ENCODE results near the gene APLF. TPM values are rescaled to one million over a fixed set of nuclear protein-coding genes. Genes with fewer than 3 reads are reported as not detected.
"Not testable (repeated sequence)": the region's sequence is repeated elsewhere in the genome, so short reads cannot be mapped to it uniquely, and the experiment has no call there.

The APLF gene
- total RNA-seq, 2 experiments from 2014 or later, result 6.1 to 7.6 TPM

DNA sequence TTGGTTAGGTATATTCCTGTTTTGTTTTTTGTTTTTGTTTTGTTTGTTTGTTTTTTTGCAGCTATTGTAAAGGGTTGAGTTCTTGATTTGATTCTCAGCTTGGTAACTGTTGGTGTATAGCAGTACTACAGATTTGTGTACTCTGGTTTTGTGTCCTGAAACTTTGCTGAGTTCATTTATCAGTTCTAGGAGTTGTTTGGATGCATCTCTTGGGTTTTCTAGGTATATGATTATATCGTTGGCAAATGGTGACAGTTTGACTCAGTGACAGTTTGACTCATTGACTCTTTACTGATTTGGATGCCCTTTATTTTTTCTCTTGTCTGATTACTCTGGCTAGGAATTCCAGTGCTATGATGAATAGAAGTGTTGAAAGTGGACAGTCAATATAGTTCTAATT lies 53.7 kb downstream of the APLF start:
- POLR2A ChIA-PET, result no interaction called here
- no peak for TF ChIP-seq EZH2phosphoT487 (IDR thresholded peaks at IDR 0.05; ENCODE audit: borderline replicate concordance, low read depth, low read length)
- TF ChIP-seq, protein P1, sequence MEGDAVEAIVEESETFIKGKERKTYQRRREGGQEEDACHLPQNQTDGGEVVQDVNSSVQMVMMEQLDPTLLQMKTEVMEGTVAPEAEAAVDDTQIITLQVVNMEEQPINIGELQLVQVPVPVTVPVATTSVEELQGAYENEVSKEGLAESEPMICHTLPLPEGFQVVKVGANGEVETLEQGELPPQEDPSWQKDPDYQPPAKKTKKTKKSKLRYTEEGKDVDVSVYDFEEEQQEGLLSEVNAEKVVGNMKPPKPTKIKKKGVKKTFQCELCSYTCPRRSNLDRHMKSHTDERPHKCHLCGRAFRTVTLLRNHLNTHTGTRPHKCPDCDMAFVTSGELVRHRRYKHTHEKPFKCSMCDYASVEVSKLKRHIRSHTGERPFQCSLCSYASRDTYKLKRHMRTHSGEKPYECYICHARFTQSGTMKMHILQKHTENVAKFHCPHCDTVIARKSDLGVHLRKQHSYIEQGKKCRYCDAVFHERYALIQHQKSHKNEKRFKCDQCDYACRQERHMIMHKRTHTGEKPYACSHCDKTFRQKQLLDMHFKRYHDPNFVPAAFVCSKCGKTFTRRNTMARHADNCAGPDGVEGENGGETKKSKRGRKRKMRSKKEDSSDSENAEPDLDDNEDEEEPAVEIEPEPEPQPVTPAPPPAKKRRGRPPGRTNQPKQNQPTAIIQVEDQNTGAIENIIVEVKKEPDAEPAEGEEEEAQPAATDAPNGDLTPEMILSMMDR (conservative IDR thresholded peaks at IDR 0.05; ENCODE audit: low read length), result no peak
- DNase-seq (ENCODE audit: low spot score), result no peak
- H3K4me1 ChIP-seq (ENCODE audit: insufficient read depth, low read length, poor library complexity, severe bottlenecking), result no peaks in the 10 kb centered on the region
- H3K9me3 ChIP-seq (ENCODE audit: low read length), result no peaks in the 10 kb centered on the region
- no peak overlapping the region for H3K4me3 ChIP-seq (ENCODE audit: low read depth, low read length, poor library complexity, severe bottlenecking)
- no TSS peak for BruUV-seq (replicated peaks)
- CTCF ChIA-PET (ENCODE audit: unreplicated experiment), result no interaction called here
- no peak overlapping the region for H3K27ac ChIP-seq (ENCODE audit: low read depth, low read length, poor library complexity, severe bottlenecking)
- H3K79me2 ChIP-seq (ENCODE audit: insufficient read depth, low read depth, low read length), result no peaks in the 10 kb centered on the region; the same call in 1 of the 2 replicates
- H3K36me3 ChIP-seq (ENCODE audit: insufficient read depth, low read length), result no peaks in the 10 kb centered on the region
- H4K20me1 ChIP-seq (ENCODE audit: insufficient read depth, low read length), result no peaks in the 10 kb centered on the region
- H2AFZ ChIP-seq (ENCODE audit: low read length), result no peak overlapping the region
- H3K4me2 ChIP-seq (ENCODE audit: low read length), result no peak overlapping the region
- no peaks in the 10 kb centered on the region for H3K9me2 ChIP-seq (ENCODE audit: insufficient read depth, low read length)
- intact Hi-C loops (cut with micrococcal nuclease; ENCODE audit: unreplicated experiment), result no loop called here

DNA sequence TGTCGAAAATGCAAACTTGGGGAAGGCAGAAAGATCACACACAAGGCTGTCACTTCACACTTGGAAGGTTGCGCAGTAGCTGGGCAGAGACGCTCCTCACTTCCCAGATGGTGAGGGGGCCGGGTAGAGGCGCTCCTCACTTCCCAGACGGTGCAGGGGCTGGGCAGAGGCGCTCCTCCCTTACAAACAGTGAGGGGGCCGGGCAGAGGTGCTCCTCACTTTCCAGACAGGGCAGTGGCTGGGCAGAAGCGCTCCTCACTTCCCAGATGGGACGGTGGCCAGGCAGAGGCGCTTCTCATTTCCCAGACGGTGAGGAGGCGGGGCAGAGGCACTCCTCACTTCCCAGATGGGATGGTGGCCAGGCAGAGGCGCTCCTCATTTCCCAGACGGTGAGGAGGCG lies 59.6 kb downstream of the APLF start:
- H3K27ac ChIP-seq (ENCODE audit: low read depth, low read length, poor library complexity, severe bottlenecking); H3K9me2 ChIP-seq (ENCODE audit: insufficient read depth, low read length); DNase-seq (ENCODE audit: low spot score); H3K4me2 ChIP-seq (ENCODE audit: low read length); H3K4me1 ChIP-seq (ENCODE audit: insufficient read depth, low read length, poor library complexity, severe bottlenecking); CTCF ChIA-PET (ENCODE audit: unreplicated experiment); BruUV-seq (replicated peaks); H3K36me3 ChIP-seq (ENCODE audit: insufficient read depth, low read length); POLR2A ChIA-PET; H3K4me3 ChIP-seq (ENCODE audit: low read depth, low read length, poor library complexity, severe bottlenecking); H3K9me3 ChIP-seq (ENCODE audit: low read length); H2AFZ ChIP-seq (ENCODE audit: low read length); H4K20me1 ChIP-seq (ENCODE audit: insufficient read depth, low read length); intact Hi-C loops (cut with micrococcal nuclease; ENCODE audit: unreplicated experiment); H3K79me2 ChIP-seq (ENCODE audit: insufficient read depth, low read depth, low read length): not testable (repeated sequence)

DNA sequence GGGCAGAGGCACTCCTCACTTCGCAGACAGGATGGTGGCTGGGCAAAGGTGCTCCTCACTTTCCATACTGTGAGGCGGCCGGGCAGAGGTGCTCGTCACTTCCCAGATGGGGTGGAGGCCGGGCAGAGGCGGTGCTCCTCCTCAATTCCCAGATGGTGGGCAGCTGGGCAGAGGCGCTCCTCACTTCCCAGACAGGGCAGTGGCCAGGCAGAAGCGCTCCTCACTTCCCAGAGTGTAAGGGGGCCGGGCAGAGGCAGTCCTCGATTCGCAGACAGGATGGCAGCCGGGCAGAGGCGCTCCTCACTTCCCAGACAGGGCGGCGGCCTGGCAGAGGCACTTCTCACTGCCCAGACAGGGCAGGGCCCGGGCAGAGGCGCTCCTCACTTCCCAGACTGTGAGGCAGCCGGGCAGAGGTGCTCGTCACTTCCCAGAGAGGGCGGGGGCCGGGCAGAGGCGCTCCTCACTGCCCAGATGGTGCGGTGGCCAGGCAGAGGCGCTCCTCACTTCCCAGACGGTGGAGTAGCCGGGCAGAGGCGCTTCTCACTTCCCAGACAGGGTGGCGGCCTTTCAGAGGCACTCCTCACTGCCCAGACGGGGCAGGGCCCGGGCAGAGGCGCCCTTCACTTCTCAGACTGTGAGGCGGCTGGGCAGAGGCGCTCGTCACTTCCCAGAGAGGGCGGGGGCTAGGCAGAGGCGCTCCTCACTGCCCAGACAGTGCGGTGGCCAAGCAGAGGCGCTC lies 60.1 kb downstream of the APLF start:
- CTCF ChIA-PET (ENCODE audit: unreplicated experiment); intact Hi-C loops (cut with micrococcal nuclease; ENCODE audit: unreplicated experiment); H4K20me1 ChIP-seq (ENCODE audit: insufficient read depth, low read length); H2AFZ ChIP-seq (ENCODE audit: low read length); H3K9me3 ChIP-seq (ENCODE audit: low read length); H3K27ac ChIP-seq (ENCODE audit: low read depth, low read length, poor library complexity, severe bottlenecking); H3K4me1 ChIP-seq (ENCODE audit: insufficient read depth, low read length, poor library complexity, severe bottlenecking); H3K36me3 ChIP-seq (ENCODE audit: insufficient read depth, low read length); H3K4me3 ChIP-seq (ENCODE audit: low read depth, low read length, poor library complexity, severe bottlenecking); DNase-seq (ENCODE audit: low spot score); H3K4me2 ChIP-seq (ENCODE audit: low read length); H3K9me2 ChIP-seq (ENCODE audit: insufficient read depth, low read length); BruUV-seq (replicated peaks); POLR2A ChIA-PET; H3K79me2 ChIP-seq (ENCODE audit: insufficient read depth, low read depth, low read length): not testable (repeated sequence)

DNA sequence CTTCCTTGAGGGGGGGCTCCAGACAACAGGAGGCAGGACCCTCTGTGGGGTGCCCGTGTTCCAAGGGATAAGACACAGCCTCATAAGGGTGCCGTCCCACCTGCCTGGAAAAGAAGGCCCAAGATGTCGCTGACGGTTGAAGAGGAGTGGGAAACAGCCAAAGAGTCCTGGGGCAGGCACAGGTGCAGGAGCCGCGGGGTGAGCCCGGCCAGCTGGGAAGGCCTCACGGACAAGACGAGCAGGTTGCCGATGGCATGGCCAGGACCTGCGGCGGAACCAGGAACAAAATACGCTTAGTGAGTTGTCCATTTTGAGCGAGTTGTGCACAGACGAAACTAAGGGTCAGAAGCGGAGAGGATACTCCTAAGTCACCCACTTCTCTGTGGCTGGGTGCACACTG lies 61.8 kb downstream of the APLF start:
- DNase-seq (ENCODE audit: low spot score); H3K27ac ChIP-seq (ENCODE audit: low read depth, low read length, poor library complexity, severe bottlenecking); H3K9me3 ChIP-seq (ENCODE audit: low read length); CTCF ChIA-PET (ENCODE audit: unreplicated experiment); H3K4me2 ChIP-seq (ENCODE audit: low read length); POLR2A ChIA-PET; H3K79me2 ChIP-seq (ENCODE audit: insufficient read depth, low read depth, low read length); BruUV-seq (replicated peaks); H4K20me1 ChIP-seq (ENCODE audit: insufficient read depth, low read length); H3K4me3 ChIP-seq (ENCODE audit: low read depth, low read length, poor library complexity, severe bottlenecking); intact Hi-C loops (cut with micrococcal nuclease; ENCODE audit: unreplicated experiment); H3K36me3 ChIP-seq (ENCODE audit: insufficient read depth, low read length); H3K9me2 ChIP-seq (ENCODE audit: insufficient read depth, low read length); H3K4me1 ChIP-seq (ENCODE audit: insufficient read depth, low read length, poor library complexity, severe bottlenecking); H2AFZ ChIP-seq (ENCODE audit: low read length): not testable (repeated sequence)

DNA sequence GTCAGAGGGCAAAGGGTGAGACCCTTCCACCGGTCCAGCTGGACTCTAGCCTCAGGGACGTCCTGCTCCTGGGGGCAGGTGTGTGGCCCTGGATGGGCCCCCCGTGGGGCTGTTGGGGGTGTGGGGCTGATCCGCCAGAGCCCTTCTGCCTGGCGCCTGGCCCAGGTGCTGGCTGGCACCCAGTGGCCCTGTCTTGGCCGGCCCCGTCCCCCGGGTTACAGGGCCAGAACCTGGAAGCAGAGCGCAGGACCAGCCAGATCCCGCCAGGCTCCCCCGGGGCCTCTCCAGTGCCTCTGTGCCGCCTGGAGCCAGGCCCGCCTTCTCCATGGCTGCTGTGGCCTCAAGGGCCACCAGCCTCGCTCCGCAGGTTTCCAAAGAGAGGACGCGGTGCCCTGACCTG lies 62.3 kb downstream of the APLF start:
- intact Hi-C loops (cut with micrococcal nuclease; ENCODE audit: unreplicated experiment); BruUV-seq (replicated peaks); POLR2A ChIA-PET: not testable (repeated sequence)

More for the DNA sequence above, 62.3 kb downstream of the APLF start:
- H3K4me2 ChIP-seq (ENCODE audit: low read length); H4K20me1 ChIP-seq (ENCODE audit: insufficient read depth, low read length); H3K9me3 ChIP-seq (ENCODE audit: low read length); H3K79me2 ChIP-seq (ENCODE audit: insufficient read depth, low read depth, low read length); DNase-seq (ENCODE audit: low spot score); H3K4me3 ChIP-seq (ENCODE audit: low read depth, low read length, poor library complexity, severe bottlenecking); H2AFZ ChIP-seq (ENCODE audit: low read length); H3K27ac ChIP-seq (ENCODE audit: low read depth, low read length, poor library complexity, severe bottlenecking); H3K36me3 ChIP-seq (ENCODE audit: insufficient read depth, low read length); H3K4me1 ChIP-seq (ENCODE audit: insufficient read depth, low read length, poor library complexity, severe bottlenecking); H3K9me2 ChIP-seq (ENCODE audit: insufficient read depth, low read length); CTCF ChIA-PET (ENCODE audit: unreplicated experiment): not testable (repeated sequence)

Data from OCI-LY7 (cell line).